Peyer's patch (tissue), 4 donors: Measurements from ENCODE around the gene SFTA2. TPM values are rescaled to one million over a fixed set of nuclear protein-coding genes. Genes with fewer than 3 reads are reported as not detected.

Experiments
- DNase-seq, 3 donors: peaks; one replicate each; pipeline ENCODE4 v3.0.0-alpha.2; 2017 to 2019
- H3K27ac ChIP-seq, 4 donors: fragments of 200-600 bp; sonication (generic); one replicate each; pipeline ENCODE4 v1.5.1; 2016 to 2019
- H3K27me3 ChIP-seq, 2 donors: fragments of 200-600 bp; sonication (generic); one replicate each; pipeline ENCODE4 v1.5.1; 2019
- H3K36me3 ChIP-seq, 3 donors: fragments of 200-600 bp; sonication (generic); one replicate each; pipeline ENCODE4 v1.5.1; 2016 to 2019
- H3K4me1 ChIP-seq, 4 donors: fragments of 200-600 bp; sonication (generic); one replicate each; pipeline ENCODE4 v1.5.1; 2016 to 2019
- H3K4me3 ChIP-seq, 4 donors: fragments of 200-600 bp; sonication (generic); 1 replicate in 3 of 4; 2 replicates in 1 of 4; pipeline ENCODE4 v1.5.1; 2016 to 2019; ENCODE audit warnings: mild to moderate bottlenecking in 1 of 4
- H3K9me3 ChIP-seq, 4 donors: fragments of 200-600 bp; sonication (generic); one replicate each; pipeline ENCODE4 v1.5.1; 2016 to 2019; ENCODE audit warnings: mild to moderate bottlenecking in 1 of 4
- CTCF ChIP-seq, 6 experiments: fragments of 450-650 bp in 4 of 6; fragments of 200-600 bp in 2 of 6; sonication (generic) in 1 of 6; IDR thresholded peaks; one replicate each; pipeline ENCODE4 v1.5.1; 2017 to 2019; ENCODE audit warnings: antibody characterized with exemption in 6 of 6, mild to moderate bottlenecking in 3 of 6, moderate library complexity in 1 of 6
- POLR2A ChIP-seq, 2 donors: fragments of 450-650 bp; IDR thresholded peaks; one replicate each; pipeline ENCODE4 v1.5.1; 2017; ENCODE audit warnings: antibody characterized with exemption in 2 of 2, mild to moderate bottlenecking in 2 of 2, moderate library complexity in 2 of 2
- small RNA-seq, 2 donors: library from RNA; depleted of rRNA; stranded (forward); fragments of <200 nt; gene quantifications; one replicate each; pipeline ENCODE3, GENCODE V24; 2016
- total RNA-seq, 4 donors: library from RNA; depleted of rRNA; stranded (reverse); fragments of >200 nt; gene quantifications; one replicate each; pipeline ENCODE4 v1.1.0, GENCODE V29; 2016

SFTA2 gene
- total RNA-seq, 4 donors from 2014 or later, result not detected

GRCh38 chr6:30882204-30882758, 49.7 kb downstream of the SFTA2 start:
- no peak for TF ChIP-seq POLR2A (IDR thresholded peaks at IDR 0.05)
- H3K27me3 ChIP-seq, result no peaks in the 10 kb centered on the region
- H3K36me3 ChIP-seq, result no peaks in the 10 kb centered on the region
- H3K9me3 ChIP-seq, result no peaks in the 10 kb centered on the region
- peak overlapping the region in 2 of 4 donors; percentile 65 to 85 for H3K4me3 ChIP-seq
- H3K4me1 ChIP-seq, result peaks cover 3 to 45% (median 26%) of the 10 kb centered on the region in 4 donors
- H3K27ac ChIP-seq, result peak overlapping the region; percentile 88 to 94 (median 92)
- peak in 1 of 3 donors; percentile 46 for DNase-seq

- Histone ChIP-seq H3K9me3 (no peaks in the 10 kb centered on the region), H3K27me3 (no peaks in the 10 kb centered on the region), H3K4me3 (no peak overlapping the region), H3K4me1 (peaks cover 3 to 49% (median 26%) of the 10 kb centered on the region in 4 donors), H3K36me3 (no peaks in the 10 kb centered on the region), H3K27ac (peak overlapping the region in 1 of 4 donors; percentile 92)
- TF ChIP-seq CTCF (IDR thresholded peaks at IDR 0.05), result no peak
- DNase-seq, result peak in 2 of 3 donors; percentile 40 to 45
These were observed 50.4 kb downstream of the SFTA2 start for GRCh38 chr6:30881392-30882203.

Small RNAs within 50 kb of the gene (small RNA-seq; reads per million reads assigned to genes)
- 0 reads per million in 2 donors for gene RF00019

Other genes with a start within 250 kb of the SFTA2 start
- 10 to 100 TPM in 2 of 4 donors, 1 to 10 TPM in 2; 4.7 to 52.8 (median 9.0) TPM for gene PPP1R18, start 245.5 kb downstream of the SFTA2 start, total RNA-seq
- 1 to 10 TPM in 2 of 4 donors, not detected in 2; 2.0 to 2.7 TPM for gene NRM, start 241.2 kb downstream of the SFTA2 start, total RNA-seq
- 10 to 100 TPM in 3 of 4 donors, 1 to 10 TPM in 1; 7.5 to 51.2 (median 19.4) TPM for gene MDC1, start 214.9 kb downstream of the SFTA2 start, total RNA-seq
- gene TUBB, start 211.8 kb downstream of the SFTA2 start, total RNA-seq, result 100 to 1,000 TPM in 1 of 4 donors, 10 to 100 TPM in 3; 69.9 to 188 (median 95.6) TPM
- gene FLOT1, start 189.5 kb downstream of the SFTA2 start, total RNA-seq, result 100 to 1,000 TPM in 2 of 4 donors, 10 to 100 TPM in 2; 74.1 to 151 (median 100) TPM
- 10 to 100 TPM in 3 of 4 donors, 1 to 10 TPM in 1; 6.7 to 16.4 (median 13.2) TPM for gene IER3, start 187.6 kb downstream of the SFTA2 start, total RNA-seq
- 100 to 1,000 TPM in 3 of 4 donors, 10 to 100 TPM in 1; 70.1 to 166 (median 143) TPM for gene DDR1, start 47.7 kb downstream of the SFTA2 start, total RNA-seq
- gene GTF2H4, start 24.0 kb downstream of the SFTA2 start, total RNA-seq, result 10 to 100 TPM; 10.7 to 21.3 (median 17.0) TPM
- gene VARS2, start 17.9 kb downstream of the SFTA2 start, total RNA-seq, result 10 to 100 TPM; 24.2 to 40.0 (median 31.1) TPM
- gene MUCL3, start 8.8 kb upstream of the SFTA2 start, total RNA-seq, result under 1 TPM in 1 of 4 donors, not detected in 3; 0.18 TPM
- gene MUC21, start 51.5 kb upstream of the SFTA2 start, total RNA-seq, result not detected
- gene MUC22, start 78.3 kb upstream of the SFTA2 start, total RNA-seq, result not detected
- gene C6orf15, start 180.4 kb upstream of the SFTA2 start, total RNA-seq, result not detected
- gene PSORS1C1, start 182.6 kb upstream of the SFTA2 start, total RNA-seq, result 10 to 100 TPM in 2 of 4 donors, 1 to 10 TPM in 1, not detected in 1; 6.5 to 26.5 (median 22.0) TPM
- gene CDSN, start 188.3 kb upstream of the SFTA2 start, total RNA-seq, result under 1 TPM in 1 of 4 donors, not detected in 3; 0.54 TPM
- gene PSORS1C2, start 206.9 kb upstream of the SFTA2 start, total RNA-seq, result not detected
- gene CCHCR1, start 225.6 kb upstream of the SFTA2 start, total RNA-seq, result 10 to 100 TPM; 28.3 to 86.6 (median 36.2) TPM
- gene TCF19, start 226.4 kb upstream of the SFTA2 start, total RNA-seq, result 10 to 100 TPM in 1 of 4 donors, 1 to 10 TPM in 3; 4.0 to 28.9 (median 7.1) TPM
- gene POU5F1, start 238.5 kb upstream of the SFTA2 start, total RNA-seq, result 100 to 1,000 TPM in 1 of 4 donors, 10 to 100 TPM in 3; 14.9 to 121 (median 45.0) TPM